Kidney tubule cell (primary cell): ENCODE results near the gene CA5A.

Source experiments
- DNase-seq: peaks from one replicate; pipeline ENCODE4 v3.0.0-alpha.2; 2018; ENCODE audit warnings: low spot score

CA5A gene

DNA sequence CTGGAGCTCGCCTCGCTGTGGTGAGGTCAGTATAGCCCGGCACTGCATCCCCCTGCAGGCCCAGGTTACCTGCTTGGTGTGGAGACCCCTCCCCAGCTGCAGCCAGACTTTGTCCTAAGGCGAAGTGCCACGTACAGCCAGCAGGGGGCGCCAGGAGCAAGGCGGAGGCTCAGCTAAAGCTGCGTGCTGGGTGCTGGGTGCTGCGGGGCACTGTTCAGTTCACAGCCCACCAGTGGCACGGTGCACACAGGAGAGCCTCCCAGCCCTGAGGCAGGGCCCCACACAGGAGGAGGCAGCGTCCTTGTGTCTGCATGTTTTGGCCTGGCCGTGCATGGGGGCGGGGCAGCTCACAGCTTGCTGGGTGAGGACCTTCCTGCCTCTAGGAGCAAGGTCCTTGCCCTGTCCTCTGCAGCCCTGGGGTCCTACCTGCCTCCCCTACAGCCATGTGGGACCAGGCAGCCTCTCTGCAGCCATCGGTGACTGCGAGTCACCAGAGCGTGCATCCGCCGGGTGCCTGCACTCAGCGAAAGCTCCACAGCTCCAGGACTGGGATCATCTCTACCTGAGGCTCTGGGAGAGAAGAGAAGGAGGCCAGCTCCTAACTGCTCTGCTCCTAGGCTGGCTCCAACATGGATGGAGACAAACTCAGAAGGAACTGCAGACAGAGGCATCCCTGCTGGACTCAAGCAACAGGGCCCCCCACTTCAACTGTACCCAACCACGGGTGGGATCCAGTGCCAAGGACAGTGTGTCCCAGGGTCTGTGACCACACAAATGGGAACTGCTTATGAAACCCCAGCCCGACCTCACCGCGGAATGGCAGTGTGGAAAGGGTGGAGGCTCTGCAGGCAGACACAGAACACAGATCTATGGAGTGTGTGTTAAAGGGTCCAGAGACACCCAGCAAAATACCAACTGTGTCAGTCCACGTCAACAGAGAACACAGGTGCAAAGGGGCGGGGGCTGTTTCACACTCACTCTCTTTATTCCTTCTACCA lies 86.0 kb downstream of the CA5A start:
- DNase-seq: peak; percentile 63

DNA sequence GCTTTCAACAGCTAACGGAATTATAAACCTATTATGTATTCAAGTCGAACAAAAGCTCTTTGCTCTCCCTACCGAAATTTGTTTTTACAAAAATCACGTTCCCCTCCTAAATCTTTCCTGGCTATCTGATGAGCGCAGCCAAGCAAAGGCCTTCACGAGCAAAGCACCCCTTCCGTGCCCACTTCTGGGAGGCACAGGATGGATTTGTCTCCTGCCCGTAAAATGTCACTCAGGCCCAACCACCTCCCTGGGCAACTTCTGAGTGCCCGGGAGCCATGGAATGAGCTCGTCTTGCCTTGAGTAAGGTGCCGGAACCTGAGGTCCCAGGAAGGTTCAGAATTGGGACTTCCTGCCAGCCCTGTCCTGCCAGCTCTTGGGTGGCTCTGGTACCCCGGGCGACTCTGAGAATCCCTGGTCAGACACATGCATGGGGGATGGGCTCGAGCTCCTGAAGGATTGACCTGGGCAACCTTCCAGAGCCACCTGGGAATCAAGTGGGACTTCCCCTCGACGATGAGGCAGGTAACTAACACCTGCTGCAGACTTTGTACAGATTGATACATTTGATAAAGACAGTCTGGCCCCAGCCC lies 86.8 kb downstream of the CA5A start:
- DNase-seq: no peak

GRCh38 chr16:87848676-87849345 lies 87.5 kb downstream of the CA5A start:
- no peak for DNase-seq

GRCh38 chr16:87847785-87848675 lies 88.3 kb downstream of the CA5A start:
- DNase-seq: no peak

DNA sequence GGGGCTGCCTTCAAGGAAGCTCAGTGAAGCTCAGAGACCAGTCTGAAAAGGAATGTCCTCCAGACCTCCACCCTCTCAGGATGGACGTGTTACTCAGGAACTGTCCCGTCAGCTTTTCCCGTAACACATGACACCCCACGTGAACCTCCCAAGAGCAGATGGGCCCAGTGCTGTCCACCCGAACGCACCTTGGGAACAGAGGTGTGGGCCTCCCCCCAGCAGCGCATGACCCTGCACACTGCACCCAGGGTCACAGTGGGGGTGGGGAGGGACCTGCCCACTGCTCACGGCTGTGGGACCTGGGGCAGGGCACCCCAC lies 88.9 kb downstream of the CA5A start:
- no peak for DNase-seq

DNA sequence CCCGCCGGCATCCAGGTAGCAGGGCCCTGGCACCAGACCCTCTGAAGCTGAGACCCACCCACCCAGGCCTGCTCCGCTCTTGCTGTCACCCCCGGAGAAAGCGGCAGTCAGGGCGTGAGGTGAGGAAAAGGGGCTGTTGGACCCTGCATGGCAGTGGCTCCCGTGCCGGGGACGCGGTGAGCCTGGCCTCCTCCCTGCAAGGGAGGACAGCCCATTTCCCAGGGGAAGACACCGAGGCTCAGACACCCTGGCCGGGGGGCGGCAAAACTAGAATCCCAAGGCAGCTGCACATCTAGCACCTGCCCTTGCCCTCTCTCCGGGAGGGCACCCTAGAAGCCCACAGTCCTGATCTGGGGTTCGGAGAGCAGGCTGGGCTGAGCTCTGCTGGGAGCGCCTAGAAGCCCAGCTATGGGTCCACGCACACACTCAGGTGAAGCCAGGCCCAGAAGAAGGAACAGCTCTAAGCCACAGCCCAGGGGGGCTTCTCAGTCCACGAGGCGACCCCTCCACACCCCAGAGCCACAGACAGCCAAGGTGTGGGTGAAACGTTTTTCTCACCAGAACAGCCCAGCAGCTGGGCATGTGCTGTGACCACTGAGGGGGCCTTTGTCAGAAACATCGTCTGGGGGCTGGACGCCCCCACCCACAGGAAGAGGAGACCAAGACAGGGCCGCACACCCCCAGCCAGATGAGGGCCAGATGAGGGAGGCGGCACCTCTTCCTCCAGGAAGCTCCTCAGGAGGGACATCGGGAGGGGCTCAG lies 89.4 kb downstream of the CA5A start:
- no peak for DNase-seq

DNA sequence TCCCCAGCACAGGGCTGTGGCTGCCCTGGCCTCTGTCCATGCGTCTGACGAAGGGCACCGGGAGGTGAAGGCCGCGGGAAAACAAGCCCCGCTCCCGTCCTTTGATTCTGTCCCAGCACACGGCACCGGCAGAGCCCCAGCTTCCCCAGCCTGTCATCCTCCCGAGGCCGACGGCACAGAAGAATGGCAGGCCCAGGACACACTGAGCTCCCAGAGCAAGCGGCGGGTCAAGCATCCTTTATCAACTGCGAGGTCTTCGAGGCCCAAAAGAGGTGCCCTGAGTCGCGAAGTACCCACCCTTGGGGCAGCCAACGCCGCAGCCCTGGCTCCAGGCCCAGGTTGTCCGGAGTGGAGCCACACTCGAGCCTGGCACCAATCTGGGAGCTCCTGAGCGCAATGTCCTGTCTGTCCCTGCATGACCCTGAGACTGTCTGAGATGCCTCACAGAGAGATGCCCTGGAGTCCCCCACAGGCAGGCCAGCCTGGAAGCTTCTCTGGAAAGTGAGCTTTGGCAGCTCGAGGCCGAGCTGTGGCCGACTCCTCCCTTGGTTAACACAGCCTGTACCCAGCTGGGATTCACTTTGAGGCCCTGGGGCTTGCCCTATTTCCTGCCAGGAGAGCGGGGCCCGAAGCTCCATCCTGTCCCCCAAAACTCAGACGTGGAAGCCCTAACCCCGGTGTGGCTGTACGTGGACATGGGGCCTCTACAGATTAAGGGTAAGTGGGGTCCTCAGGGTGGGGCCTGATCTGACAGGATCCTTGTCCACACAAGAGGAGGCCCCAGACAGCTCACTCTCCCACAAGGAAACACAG lies 90.3 kb downstream of the CA5A start:
- no peak for DNase-seq

GRCh38 chr16:87845213-87845612 lies 91.1 kb downstream of the CA5A start:
- no peak for DNase-seq

DNA sequence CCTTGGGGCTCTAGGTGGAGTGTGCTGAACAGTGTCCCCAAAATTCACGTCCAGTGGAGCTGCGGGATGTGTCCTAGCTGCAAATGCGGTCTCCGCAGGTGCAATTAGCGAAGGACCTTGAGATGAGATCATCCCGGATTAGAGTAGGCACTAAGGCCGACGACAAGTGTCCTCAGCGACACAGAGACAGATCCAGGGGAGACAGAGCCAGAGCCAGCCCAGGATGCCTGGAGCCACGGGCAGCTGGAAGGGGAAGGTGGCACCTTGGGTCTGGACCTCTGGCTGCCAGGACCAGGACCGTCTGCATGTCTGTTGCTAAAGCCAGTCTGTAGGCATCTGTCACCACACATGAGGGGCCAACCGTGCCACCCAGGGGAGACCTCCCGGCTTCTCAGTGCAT lies 91.5 kb downstream of the CA5A start:
- no peak for DNase-seq

DNA sequence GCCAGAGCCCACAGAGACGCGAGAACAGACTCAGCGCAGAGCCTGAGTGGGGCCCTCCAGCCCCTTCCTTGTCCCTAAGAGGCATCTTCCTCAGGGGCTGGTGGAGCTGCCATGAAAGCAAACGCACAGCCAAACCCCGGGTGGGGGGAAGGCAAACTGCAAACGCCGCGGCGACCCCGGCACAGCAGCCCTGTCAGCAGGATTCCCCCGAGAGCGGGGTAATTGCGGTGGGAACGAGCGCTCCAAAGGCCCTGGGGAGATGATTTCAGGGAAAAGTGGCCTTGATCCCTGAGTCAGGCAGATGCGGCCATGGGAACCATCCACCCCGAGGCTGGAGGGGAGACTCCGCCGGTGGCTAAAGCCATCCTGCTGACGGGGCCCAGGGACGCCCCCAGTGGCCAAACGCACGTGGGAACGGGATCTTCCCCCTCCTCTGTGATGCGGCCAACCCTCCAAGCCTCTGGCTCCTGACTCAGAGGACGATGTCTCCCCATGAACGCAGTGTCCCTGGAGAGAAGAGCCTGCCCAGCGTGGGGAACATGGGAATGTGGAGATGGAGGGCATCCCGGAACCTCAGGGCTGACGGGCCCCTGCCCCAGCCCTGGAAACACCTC lies 92.1 kb downstream of the CA5A start:
- no peak for DNase-seq

GRCh38 chr16:87843678-87844105 lies 92.6 kb downstream of the CA5A start:
- no peak for DNase-seq

- no peak for DNase-seq
Measured at GRCh38 chr16:87842209-87842869, 94.0 kb downstream of the CA5A start.

DNA sequence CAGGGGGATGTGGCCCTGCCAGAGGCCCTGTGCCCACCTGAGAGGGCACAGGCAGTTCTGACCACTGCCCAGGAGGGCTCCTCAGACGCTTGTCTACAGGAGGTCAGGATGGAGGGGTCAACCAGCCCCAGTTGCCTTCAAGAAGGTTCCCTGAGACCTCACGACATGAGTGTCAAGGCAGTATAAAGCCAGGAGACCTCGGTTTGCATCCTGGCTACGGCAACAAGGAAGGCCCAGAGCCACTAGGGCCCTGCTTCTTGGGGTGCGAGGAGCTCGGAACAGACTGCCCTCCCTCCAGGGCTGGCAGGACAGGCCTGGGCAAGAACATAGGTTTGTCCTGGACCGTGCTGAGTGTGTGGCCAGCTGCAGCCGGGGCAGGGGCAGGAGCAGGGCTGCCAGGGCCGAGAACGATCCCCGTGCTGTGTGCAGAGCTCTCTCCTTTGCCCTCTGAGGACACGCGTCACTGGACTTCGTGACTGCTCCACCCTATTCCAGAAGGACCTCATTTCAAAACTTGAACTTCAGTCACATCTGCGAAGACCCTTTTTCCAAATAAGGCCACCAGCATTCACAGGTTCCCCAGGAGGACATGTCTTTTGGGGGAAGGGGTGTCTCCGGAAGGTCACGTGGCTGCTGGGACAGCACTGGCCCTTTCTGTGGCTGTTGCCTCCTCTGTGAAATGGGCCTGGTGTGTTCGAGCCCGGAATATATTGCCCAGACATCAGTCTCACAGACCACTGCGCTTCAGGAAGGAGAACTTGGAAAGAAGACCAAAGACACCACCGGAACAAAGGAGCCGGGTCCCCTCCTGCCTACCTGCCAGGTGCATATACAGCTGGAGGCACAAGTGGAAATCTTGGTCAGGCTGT lies 94.8 kb downstream of the CA5A start:
- DNase-seq: no peak

- DNase-seq: no peak
Measured at GRCh38 chr16:87840271-87840978, 95.9 kb downstream of the CA5A start.

- no peak for DNase-seq
Measured at GRCh38 chr16:87839542-87840270, 96.6 kb downstream of the CA5A start.

DNA sequence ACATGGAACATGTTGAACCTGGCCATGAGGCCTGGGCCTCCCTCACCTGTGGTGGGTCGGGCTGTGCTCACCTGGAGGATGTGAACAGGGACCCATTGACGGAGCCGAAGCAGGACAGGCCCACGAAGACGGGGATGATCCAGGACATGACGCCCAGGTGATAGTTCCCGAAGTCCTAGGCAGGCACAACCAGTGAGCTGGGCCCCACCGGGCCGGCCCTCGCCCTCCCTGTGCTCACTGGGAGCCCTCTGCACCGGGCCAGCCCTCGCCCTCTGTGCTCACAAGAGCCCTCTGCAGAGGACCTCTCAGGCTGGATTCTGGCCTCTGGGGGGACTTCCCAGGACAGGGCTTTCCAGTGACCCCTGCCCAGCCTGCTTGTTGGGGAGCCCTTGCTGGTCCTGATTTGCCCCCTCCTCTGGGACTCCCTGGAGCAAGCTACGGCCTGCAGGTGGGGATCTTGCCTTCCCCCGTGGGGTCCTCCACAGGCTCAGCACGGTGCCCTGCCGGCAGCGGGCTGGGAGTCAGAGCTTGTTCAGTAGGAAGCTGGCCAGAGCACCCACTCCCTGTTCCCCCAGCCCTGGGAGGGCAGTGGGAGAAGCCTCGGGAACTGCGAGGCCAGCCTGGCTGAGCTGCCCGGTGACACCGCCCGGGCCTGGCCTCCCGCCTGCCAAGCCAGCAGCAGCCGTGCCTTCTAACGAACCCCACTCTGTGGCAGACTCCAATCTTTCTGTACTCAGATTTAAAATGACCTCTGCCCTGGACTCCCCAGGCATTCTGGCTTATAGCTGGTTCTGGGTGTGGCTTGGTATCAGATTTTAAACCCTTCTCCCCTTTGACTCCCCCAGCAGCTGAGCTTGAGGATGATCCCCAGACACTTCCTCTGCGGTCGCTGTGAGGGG lies 97.4 kb downstream of the CA5A start:
- no peak for DNase-seq
